Upper lobe of left lung (tissue), 6 donors: ENCODE results near the gene RNF103. TPM values are rescaled to one million over a fixed set of nuclear protein-coding genes. Genes with fewer than 3 reads are reported as not detected.

ENCODE experiments used
- ATAC-seq, 2 donors: fragments of 200-7000 bp; cut with Tn5 transposase; one replicate each; pipeline ENCODE4 v1.9.1; 2022; ENCODE audit warnings: mild to moderate bottlenecking in 2 of 2, moderate library complexity in 2 of 2; ENCODE audit not compliant: low FRiP score in 2 of 2
- DNase-seq, 2 donors: peaks; one replicate each; pipeline ENCODE4 v3.0.0-alpha.2; 2019 to 2020
- H3K27ac ChIP-seq, 4 donors: fragments of 200-600 bp; sonication (generic); one replicate each; pipeline ENCODE4 v1.5.1; 2016 to 2019
- H3K27me3 ChIP-seq, 4 donors: fragments of 200-600 bp; sonication (generic); one replicate each; pipeline ENCODE4 v1.5.1; 2017 to 2019
- H3K36me3 ChIP-seq, 4 donors: fragments of 200-600 bp; sonication (generic); one replicate each; pipeline ENCODE4 v1.5.1; 2016 to 2019
- H3K4me1 ChIP-seq, 4 donors: fragments of 200-600 bp; sonication (generic); one replicate each; pipeline ENCODE4 v1.5.1; 2018 to 2019
- H3K4me3 ChIP-seq, 4 donors: fragments of 200-600 bp; sonication (generic); one replicate each; pipeline ENCODE4 v1.5.1; 2017 to 2019; ENCODE audit warnings: mild to moderate bottlenecking in 2 of 4, moderate library complexity in 1 of 4
- H3K9me3 ChIP-seq, 4 donors: fragments of 200-600 bp; sonication (generic); one replicate each; pipeline ENCODE4 v1.5.1; 2018 to 2019
- CTCF ChIP-seq, 6 experiments: fragments of 450-650 bp in 4 of 6; fragments of 200-600 bp in 2 of 6; sonication (generic) in 2 of 6; IDR thresholded peaks; one replicate each; pipeline ENCODE4 v1.5.1; 2016 to 2019; ENCODE audit warnings: antibody characterized with exemption in 6 of 6
- EP300 ChIP-seq, 4 donors: sonication (generic); formaldehyde crosslinking; IDR thresholded peaks; one replicate each; pipeline ENCODE4 v1.5.1; 2017; ENCODE audit warnings: antibody characterized with exemption in 4 of 4, control low read depth in 2 of 4
- POLR2A ChIP-seq, 4 donors: fragments of 450-650 bp; IDR thresholded peaks; one replicate each; pipeline ENCODE4 v1.5.1; 2016 to 2017; ENCODE audit warnings: antibody characterized with exemption in 4 of 4, mild to moderate bottlenecking in 2 of 4
- POLR2AphosphoS5 ChIP-seq, 2 donors: sonication (generic); formaldehyde crosslinking; IDR thresholded peaks; one replicate each; pipeline ENCODE4 v1.5.1; 2017; ENCODE audit warnings: antibody characterized with exemption in 2 of 2
- WGBS, 2 donors: methylation state at CpG; one replicate each; pipeline ENCODE4 v1.1.5; 2017 to 2018; 5-methylcytosine and 5-hydroxymethylcytosine counted together
- total RNA-seq, 6 donors: library from RNA; depleted of rRNA in 4 of 6; stranded (reverse); fragments of >200 nt in 4 of 6; gene quantifications; one replicate each; pipeline versions ENCODE4 v1.1.0 to v1.2.1, GENCODE V29; 2016 to 2021
- donor health status: DM: no; HTN: no; CAD: no; lungs with moderate emphysema.
- donor health status: DM: no; HTN: yes; CAD: no; lungs with severe emphysema.

The RNF103 gene
- total RNA-seq, 6 donors from 2014 or later = 13.7 to 48.4 (median 21.3) TPM

GRCh38 chr2:86580560-86580959 is 43.1 kb downstream of the RNF103 start:
- ATAC-seq = no peak
- no peaks in the 10 kb centered on the region for H3K9me3 ChIP-seq
- TF ChIP-seq POLR2A (IDR thresholded peaks at IDR 0.05) (no peak), CTCF (IDR thresholded peaks at IDR 0.05) (no peak), EP300 (IDR thresholded peaks at IDR 0.05) (no peak), POLR2AphosphoS5 (IDR thresholded peaks at IDR 0.05) (no peak)

GRCh38 chr2:86577817-86578456 is 45.7 kb downstream of the RNF103 start:
- TF ChIP-seq POLR2AphosphoS5 (IDR thresholded peaks at IDR 0.05) (no peak), EP300 (IDR thresholded peaks at IDR 0.05) (no peak), POLR2A (IDR thresholded peaks at IDR 0.05) (no peak), CTCF (IDR thresholded peaks at IDR 0.05) (no peak)
- H3K4me3 ChIP-seq = no peak overlapping the region
- H3K27me3 ChIP-seq = no peaks in the 10 kb centered on the region
- ATAC-seq = no peak
- 82 to 84% methylated on average over 2 of the region's 2 CpGs for WGBS, 2 donors
- H3K9me3 ChIP-seq = no peaks in the 10 kb centered on the region
- DNase-seq = no peak
- no peak overlapping the region for H3K27ac ChIP-seq
- no peaks in the 10 kb centered on the region for H3K4me1 ChIP-seq
- no peaks in the 10 kb centered on the region for H3K36me3 ChIP-seq

More at GRCh38 chr2:86580560-86580959, 43.1 kb downstream of the RNF103 start:
- Histone ChIP-seq H3K27ac (no peak overlapping the region), H3K36me3 (no peaks in the 10 kb centered on the region), H3K4me1 (peaks cover 0 to 4% (median 0%) of the 10 kb centered on the region in 4 donors), H3K27me3 (no peaks in the 10 kb centered on the region), H3K4me3 (no peak overlapping the region)
- DNase-seq = no peak

- DNase-seq (no peak), ATAC-seq (no peak)
- Histone ChIP-seq H3K27ac (no peak overlapping the region), H3K27me3 (no peaks in the 10 kb centered on the region), H3K9me3 (no peaks in the 10 kb centered on the region), H3K4me3 (no peak overlapping the region), H3K36me3 (no peaks in the 10 kb centered on the region), H3K4me1 (no peaks in the 10 kb centered on the region)
- no peak for TF ChIP-seq POLR2AphosphoS5 (IDR thresholded peaks at IDR 0.05)
- no peak for TF ChIP-seq POLR2A (IDR thresholded peaks at IDR 0.05)
- no peak for TF ChIP-seq CTCF (IDR thresholded peaks at IDR 0.05)
- 53 to 63% methylated on average over 3 of the region's 3 CpGs for WGBS, 2 donors
Measured at GRCh38 chr2:86570059-86570458, 53.6 kb downstream of the RNF103 start.

GRCh38 chr2:86566821-86567190 is 56.9 kb downstream of the RNF103 start:
- no peaks in the 10 kb centered on the region for H3K27me3 ChIP-seq
- H3K27ac ChIP-seq = no peak overlapping the region
- peaks cover 6 to 12% (median 9%) of the 10 kb centered on the region in 4 donors for H3K4me1 ChIP-seq
- H3K9me3 ChIP-seq = no peaks in the 10 kb centered on the region
- DNase-seq (no peak), ATAC-seq (no peak)
- TF ChIP-seq EP300 (IDR thresholded peaks at IDR 0.05) = no peak
- no peak for TF ChIP-seq POLR2A (IDR thresholded peaks at IDR 0.05)
- TF ChIP-seq POLR2AphosphoS5 (IDR thresholded peaks at IDR 0.05) = no peak
- no peak for TF ChIP-seq CTCF (IDR thresholded peaks at IDR 0.05)
- no peaks in the 10 kb centered on the region for H3K36me3 ChIP-seq
- no peak overlapping the region for H3K4me3 ChIP-seq

- DNase-seq = no peak
- no peaks in the 10 kb centered on the region for H3K9me3 ChIP-seq
- no peak overlapping the region for H3K27ac ChIP-seq
- WGBS, 2 donors = 72 to 75% methylated on average over 6 of the region's 6 CpGs
- peaks cover 10 to 17% (median 14%) of the 10 kb centered on the region in 4 donors for H3K4me1 ChIP-seq
- no peak for TF ChIP-seq POLR2AphosphoS5 (IDR thresholded peaks at IDR 0.05)
- no peak for TF ChIP-seq EP300 (IDR thresholded peaks at IDR 0.05)
- no peak for TF ChIP-seq CTCF (IDR thresholded peaks at IDR 0.05)
- TF ChIP-seq POLR2A (IDR thresholded peaks at IDR 0.05) = no peak
- H3K4me3 ChIP-seq = no peak overlapping the region
- no peaks in the 10 kb centered on the region for H3K27me3 ChIP-seq
- H3K36me3 ChIP-seq = no peaks in the 10 kb centered on the region
- no peak for ATAC-seq
Measured at GRCh38 chr2:86566158-86566820, 57.4 kb downstream of the RNF103 start.
